IMR-90 (cell line): ENCODE results near the gene NPSR1. TPM values are rescaled to one million over a fixed set of nuclear protein-coding genes. Genes with fewer than 3 reads are reported as not detected.

ENCODE experiments used
- ATAC-seq: fragments of 200-7000 bp; cut with Tn5 transposase; 2 replicates; pipeline ENCODE4 v1.9.1; 2020; ENCODE audit warnings: low read depth, mild to moderate bottlenecking, moderate library complexity
- BruUV-seq: library from RNA; stranded (reverse); fragments of 400-500 nt; replicated peaks from 2 replicates; lab custom pipeline; 2021; lab: Mats Ljungman, UMichigan
- CTCF ChIA-PET: fragments of 300-600 bp; formaldehyde crosslinking; extraction: SDS; loops from one replicate; lab custom pipeline; 2021; ENCODE audit warnings: antibody characterized with exemption; lab: Yijun Ruan, JAX
- POLR2A ChIA-PET: fragments of 300-600 bp; sonication (Branson Sonifier 250); formaldehyde crosslinking; loops from one replicate; lab custom pipeline; 2022; ENCODE audit warnings: antibody characterized with exemption; ENCODE audit not compliant: unreplicated experiment; lab: Charles Lee
- DNase-seq: peaks from one replicate; pipeline ENCODE4 v3.0.0; 2013
- H2AFZ ChIP-seq: replicated peaks from 2 replicates; pipeline ENCODE3; 2013; ENCODE audit warnings: low read length, mild to moderate bottlenecking; ENCODE audit not compliant: poor library complexity
- H2AK5ac ChIP-seq: 2 replicates; pipeline ENCODE4 v1.6.1; 2013; ENCODE audit warnings: low read depth, low read length, inconsistent platforms
- H2AK9ac ChIP-seq: replicated peaks from 2 replicates; pipeline ENCODE3; 2013; ENCODE audit warnings: mild to moderate bottlenecking, low read depth, low read length, moderate library complexity; ENCODE audit not compliant: poor library complexity
- H2BK120ac ChIP-seq: 2 replicates; pipeline ENCODE4 v1.6.1; 2013; ENCODE audit warnings: low read depth, low read length, inconsistent platforms
- H2BK15ac ChIP-seq: 3 replicates; pipeline ENCODE4 v1.6.1; 2013; ENCODE audit warnings: low read depth, low read length, inconsistent platforms
- H2BK20ac ChIP-seq: 2 replicates; pipeline ENCODE4 v1.6.1; 2013; ENCODE audit warnings: low read depth, mild to moderate bottlenecking, inconsistent platforms, low read length, moderate library complexity
- H2BK5ac ChIP-seq: 2 replicates; pipeline ENCODE4 v1.6.1; 2013; ENCODE audit warnings: mild to moderate bottlenecking, low read depth, low read length, inconsistent platforms; ENCODE audit not compliant: poor library complexity, severe bottlenecking
- H3K14ac ChIP-seq: replicated peaks from 2 replicates; pipeline ENCODE4 v1.6.1; 2013; ENCODE audit warnings: low read depth, low read length, inconsistent platforms
- H3K18ac ChIP-seq: 2 replicates; pipeline ENCODE4 v1.6.1; 2013; ENCODE audit warnings: low read depth, low read length, control low read depth
- H3K23ac ChIP-seq: 2 replicates; pipeline ENCODE4 v1.6.1; 2013; ENCODE audit warnings: low read depth, low read length, inconsistent platforms
- H3K27ac ChIP-seq: 2 replicates; pipeline ENCODE4 v1.5.1; 2013; ENCODE audit warnings: mild to moderate bottlenecking, control low read depth, low read length; ENCODE audit not compliant: insufficient read depth
- H3K27me3 ChIP-seq: 2 replicates; pipeline ENCODE4 v1.6.1; 2013; ENCODE audit warnings: low read length; ENCODE audit not compliant: control insufficient read depth, insufficient read depth
- H3K36me3 ChIP-seq: 2 replicates; pipeline ENCODE4 v1.6.1; 2013; ENCODE audit warnings: low read length, mixed read lengths; ENCODE audit not compliant: control insufficient read depth, insufficient read depth
- H3K4ac ChIP-seq: 2 replicates; pipeline ENCODE4 v1.6.1; 2013; ENCODE audit warnings: low read depth, low read length, inconsistent platforms
- H3K4me1 ChIP-seq: 2 replicates; pipeline ENCODE4 v1.6.1; 2013; ENCODE audit warnings: low read length, mixed read lengths; ENCODE audit not compliant: control insufficient read depth, insufficient read depth
- H3K4me2 ChIP-seq: 2 replicates; pipeline ENCODE4 v1.6.1; 2013; ENCODE audit warnings: low read depth, mild to moderate bottlenecking, control low read depth, low read length, moderate library complexity
- H3K4me3 ChIP-seq: 2 replicates; pipeline ENCODE4 v1.5.1; 2013; ENCODE audit warnings: low read depth, mild to moderate bottlenecking, control low read depth, low read length, moderate library complexity; ENCODE audit not compliant: insufficient read depth
- H3K56ac ChIP-seq: 2 replicates; pipeline ENCODE4 v1.6.1; 2013; ENCODE audit warnings: low read length, inconsistent platforms; ENCODE audit not compliant: insufficient read depth; ENCODE audit errors: extremely low read depth
- H3K79me1 ChIP-seq, 2 experiments: 2 replicates each; pipeline ENCODE4 v1.6.1; 2013; ENCODE audit warnings: low read length in 2 of 2, inconsistent platforms in 1 of 2, low read depth in 1 of 2
- H3K9ac ChIP-seq: 2 replicates; pipeline ENCODE4 v1.6.1; 2013; ENCODE audit warnings: low read depth, low read length, control low read depth
- H3K9me1 ChIP-seq: 2 replicates; pipeline ENCODE4 v1.6.1; 2013; ENCODE audit warnings: low read length, inconsistent platforms; ENCODE audit not compliant: insufficient read depth
- H3K9me3 ChIP-seq: 2 replicates; pipeline ENCODE4 v1.6.1; 2013; ENCODE audit warnings: low read length; ENCODE audit not compliant: control insufficient read depth, insufficient read depth
- H4K20me1 ChIP-seq: 2 replicates; pipeline ENCODE4 v1.6.1; 2013; ENCODE audit warnings: low read length, inconsistent platforms; ENCODE audit not compliant: insufficient read depth
- H4K5ac ChIP-seq: 2 replicates; pipeline ENCODE4 v1.6.1; 2013; ENCODE audit warnings: mild to moderate bottlenecking, low read depth, low read length, control low read depth
- H4K8ac ChIP-seq, 2 experiments: 2 replicates each; pipeline ENCODE4 v1.6.1; 2013; ENCODE audit warnings: low read depth in 2 of 2, low read length in 2 of 2, control low read depth in 1 of 2, inconsistent platforms in 1 of 2
- H4K91ac ChIP-seq: 2 replicates; pipeline ENCODE4 v1.6.1; 2013; ENCODE audit warnings: low read depth, low read length, inconsistent platforms; ENCODE audit not compliant: insufficient read depth
- BHLHE40 ChIP-seq: fragments of 150-350 bp; IDR thresholded peaks from 2 replicates; pipeline ENCODE4 v1.6.1; 2016; ENCODE audit warnings: mild to moderate bottlenecking, low read depth, low read length
- CEBPB ChIP-seq: IDR thresholded peaks from 2 replicates; pipeline ENCODE4 v1.6.1; 2012; ENCODE audit warnings: low read depth, low read length, improper control_type of control experiment
- CHD1 ChIP-seq: IDR thresholded peaks from 2 replicates; pipeline ENCODE4 v1.6.1; 2012; ENCODE audit warnings: low read depth, low read length, improper control_type of control experiment
- FOS ChIP-seq: fragments of 150-350 bp; IDR thresholded peaks from 2 replicates; pipeline ENCODE4 v1.6.1; 2016; ENCODE audit warnings: low read depth, low read length
- MAFK ChIP-seq: IDR thresholded peaks from 2 replicates; pipeline ENCODE4 v1.6.1; 2012; ENCODE audit warnings: low read depth, low read length, improper control_type of control experiment
- MAZ ChIP-seq: IDR thresholded peaks from 2 replicates; pipeline ENCODE4 v1.6.1; 2012; ENCODE audit warnings: low read depth, mild to moderate bottlenecking, low read length, improper control_type of control experiment, moderate library complexity, borderline replicate concordance
- MXI1 ChIP-seq: IDR thresholded peaks from 2 replicates; pipeline ENCODE4 v1.6.1; 2012; ENCODE audit warnings: low read depth, mild to moderate bottlenecking, low read length, moderate library complexity, borderline replicate concordance
- NFE2L2 ChIP-seq: fragments of 150-350 bp; IDR thresholded peaks from 2 replicates; pipeline ENCODE4 v1.6.1; 2016; ENCODE audit warnings: low read depth, mild to moderate bottlenecking, low read length
- POLR2A ChIP-seq: IDR thresholded peaks from 2 replicates; pipeline ENCODE4 v1.6.1; 2012; ENCODE audit warnings: mild to moderate bottlenecking, low read depth, low read length
- RAD21 ChIP-seq: IDR thresholded peaks from 2 replicates; pipeline ENCODE4 v1.6.1; 2012; ENCODE audit warnings: low read length, improper control_type of control experiment
- RCOR1 ChIP-seq: IDR thresholded peaks from 2 replicates; pipeline ENCODE4 v1.6.1; 2012; ENCODE audit warnings: mild to moderate bottlenecking, low read length, improper control_type of control experiment; ENCODE audit not compliant: insufficient replicate concordance
- RFX5 ChIP-seq: IDR thresholded peaks from 2 replicates; pipeline ENCODE4 v1.8.0; 2012; ENCODE audit warnings: low read depth, mild to moderate bottlenecking, low read length, moderate library complexity
- SMC3 ChIP-seq: fragments of 150-350 bp; IDR thresholded peaks from 2 replicates; pipeline ENCODE4 v1.6.1; 2016; ENCODE audit warnings: low read depth, mild to moderate bottlenecking, antibody characterized with exemption, low read length, moderate library complexity
- WGBS, 2 experiments: methylation state at CpG; one replicate each; pipeline versions ENCODE4 v1.1.5 to v1.1.7; 2013; ENCODE audit warnings: missing lambda C conversion rate in 2 of 2; ENCODE audit not compliant: insufficient read length in 1 of 2; ENCODE audit errors: extremely low coverage in 2 of 2; 5-methylcytosine and 5-hydroxymethylcytosine counted together
- dilution Hi-C: fragments of 300-500 bp; cut with HindIII; formaldehyde crosslinking; loops from one replicate; pipeline ENCODE4 v1.14.3; 2018; ENCODE audit warnings: low sequenced_read_pairs; ENCODE audit not compliant: unreplicated experiment
- in situ Hi-C: fragments of 300-500 bp; cut with MboI; formaldehyde crosslinking; loops from 3 replicates; pipeline ENCODE4 v1.14.3; 2019; ENCODE audit warnings: low sequenced_read_pairs, inconsistent platforms, mixed read lengths
- intact Hi-C: fragments of 100-400 bp; cut with micrococcal nuclease; formaldehyde crosslinking; loops from 2 replicates; pipeline ENCODE4 v1.10.0; 2022
- polyA plus RNA-seq, 3 experiments: library from polyadenylated mRNA; depleted of rRNA; stranded (reverse); fragments of >200 nt; gene quantifications; 2 replicates each; pipeline ENCODE4 v1.2.3, GENCODE V29; 2012; ENCODE audit warnings: low replicate concordance in 1 of 3
- total RNA-seq: library from RNA; depleted of rRNA; stranded (reverse); fragments of >200 nt; gene quantifications from 2 replicates; pipeline ENCODE4 v1.2.3, GENCODE V29; 2012
- TF ChIP-seq, protein P1 (sequence below): fragments of 150-350 bp; IDR thresholded peaks from 2 replicates; pipeline ENCODE4 v1.6.1; 2017; ENCODE audit warnings: mild to moderate bottlenecking, antibody characterized with exemption, low read length, low read depth
- TF ChIP-seq, protein P2 (sequence below): conservative IDR thresholded peaks from 2 replicates; pipeline ENCODE4 v1.5.1; 2012; ENCODE audit warnings: mild to moderate bottlenecking, low read depth, low read length, improper control_type of control experiment
- TF ChIP-seq, protein P3 (sequence below): fragments of 150-350 bp; IDR thresholded peaks from 2 replicates; pipeline ENCODE4 v1.6.1; 2016; ENCODE audit warnings: low read depth, mild to moderate bottlenecking, low read length, moderate library complexity, borderline replicate concordance

NPSR1 gene
- total and polyA plus RNA-seq, 2 of the 4 experiments (the other 2 are of a cell fraction), result not detected

DNA sequence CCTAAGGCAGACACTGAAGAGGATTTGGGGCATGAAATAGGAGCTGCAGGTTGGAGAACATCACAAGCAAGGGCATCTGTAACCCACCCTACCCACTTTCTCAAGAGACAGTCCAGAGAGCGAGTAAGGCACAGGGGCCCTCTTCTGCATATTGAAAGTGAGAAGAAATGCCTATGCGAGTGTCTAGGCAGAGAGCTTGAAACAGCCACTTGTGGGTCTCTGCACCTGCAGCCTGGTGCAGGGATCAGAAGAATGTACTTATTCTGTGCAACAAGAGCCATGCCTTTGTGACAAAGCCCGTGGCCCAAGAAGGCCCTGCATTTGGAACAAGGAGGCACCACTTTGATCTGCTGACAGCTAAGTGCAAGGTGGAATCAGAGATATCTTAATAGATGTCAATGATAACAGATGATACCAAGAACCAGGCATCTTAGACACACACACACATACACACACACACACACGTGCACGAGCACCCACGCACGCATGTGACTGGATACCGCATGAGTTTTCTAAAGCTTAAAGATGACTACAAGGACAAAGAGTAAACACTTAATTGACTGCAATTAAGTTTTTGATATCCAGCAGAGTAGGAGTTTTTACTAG, 89.3 kb downstream of the NPSR1 start:
- in situ Hi-C loops (no loop called here), intact Hi-C loops (no loop called here), dilution Hi-C loops (no loop called here)
- Histone ChIP-seq H3K9ac (no peak overlapping the region), H3K27me3 (no peaks in the 10 kb centered on the region), H3K23ac (no peak overlapping the region), H4K5ac (no peak overlapping the region), H2BK20ac (no peak overlapping the region), H3K4ac (no peak overlapping the region), H2AFZ (no peak overlapping the region), H4K8ac (no peak overlapping the region), H2BK120ac (no peak overlapping the region), H3K14ac (no peak overlapping the region), H3K27ac (no peak overlapping the region), H2BK5ac (no peak overlapping the region), H3K4me2 (no peak overlapping the region), H3K9me3 (no peaks in the 10 kb centered on the region), H4K91ac (no peak overlapping the region), H3K9me1 (no peaks in the 10 kb centered on the region), H3K36me3 (no peaks in the 10 kb centered on the region), H2AK9ac (no peak overlapping the region), H3K4me3 (no peak overlapping the region), H2AK5ac (no peak overlapping the region), H3K79me1 (no peaks in the 10 kb centered on the region), H3K56ac (no peak overlapping the region), H3K4me1 (no peaks in the 10 kb centered on the region; the same call in 1 of the 2 replicates), H3K18ac (no peak overlapping the region), H4K20me1 (no peaks in the 10 kb centered on the region), H2BK15ac (no peak overlapping the region)
- CTCF ChIA-PET, result interaction anchor here (1.1 to 1.2 kb wide), 2 partner anchors 19 to 77 kb away, joined by 3 to 8 read pairs; no protein-coding TSS in a partner anchor
- BruUV-seq, result no TSS peak
- 63% methylated on average over 1 of the region's 8 CpGs; no CpG with 5 or more reads in 1 of the 2 experiments for WGBS, 2 experiments
- DNase-seq (no peak), ATAC-seq (no peak)
- TF ChIP-seq FOS (no peak), MAFK (no peak), POLR2A (no peak), MAZ (no peak), CEBPB (no peak), MXI1 (no peak), CHD1 (no peak), BHLHE40 (no peak), RFX5 (no peak), RCOR1 (no peak), SMC3 (no peak), NFE2L2 (no peak), RAD21 (no peak)
- TF ChIP-seq, protein P1, sequence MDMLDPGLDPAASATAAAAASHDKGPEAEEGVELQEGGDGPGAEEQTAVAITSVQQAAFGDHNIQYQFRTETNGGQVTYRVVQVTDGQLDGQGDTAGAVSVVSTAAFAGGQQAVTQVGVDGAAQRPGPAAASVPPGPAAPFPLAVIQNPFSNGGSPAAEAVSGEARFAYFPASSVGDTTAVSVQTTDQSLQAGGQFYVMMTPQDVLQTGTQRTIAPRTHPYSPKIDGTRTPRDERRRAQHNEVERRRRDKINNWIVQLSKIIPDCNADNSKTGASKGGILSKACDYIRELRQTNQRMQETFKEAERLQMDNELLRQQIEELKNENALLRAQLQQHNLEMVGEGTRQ, result no peak
- TF ChIP-seq, protein P2, sequence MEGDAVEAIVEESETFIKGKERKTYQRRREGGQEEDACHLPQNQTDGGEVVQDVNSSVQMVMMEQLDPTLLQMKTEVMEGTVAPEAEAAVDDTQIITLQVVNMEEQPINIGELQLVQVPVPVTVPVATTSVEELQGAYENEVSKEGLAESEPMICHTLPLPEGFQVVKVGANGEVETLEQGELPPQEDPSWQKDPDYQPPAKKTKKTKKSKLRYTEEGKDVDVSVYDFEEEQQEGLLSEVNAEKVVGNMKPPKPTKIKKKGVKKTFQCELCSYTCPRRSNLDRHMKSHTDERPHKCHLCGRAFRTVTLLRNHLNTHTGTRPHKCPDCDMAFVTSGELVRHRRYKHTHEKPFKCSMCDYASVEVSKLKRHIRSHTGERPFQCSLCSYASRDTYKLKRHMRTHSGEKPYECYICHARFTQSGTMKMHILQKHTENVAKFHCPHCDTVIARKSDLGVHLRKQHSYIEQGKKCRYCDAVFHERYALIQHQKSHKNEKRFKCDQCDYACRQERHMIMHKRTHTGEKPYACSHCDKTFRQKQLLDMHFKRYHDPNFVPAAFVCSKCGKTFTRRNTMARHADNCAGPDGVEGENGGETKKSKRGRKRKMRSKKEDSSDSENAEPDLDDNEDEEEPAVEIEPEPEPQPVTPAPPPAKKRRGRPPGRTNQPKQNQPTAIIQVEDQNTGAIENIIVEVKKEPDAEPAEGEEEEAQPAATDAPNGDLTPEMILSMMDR, result no peak
- TF ChIP-seq, protein P3, sequence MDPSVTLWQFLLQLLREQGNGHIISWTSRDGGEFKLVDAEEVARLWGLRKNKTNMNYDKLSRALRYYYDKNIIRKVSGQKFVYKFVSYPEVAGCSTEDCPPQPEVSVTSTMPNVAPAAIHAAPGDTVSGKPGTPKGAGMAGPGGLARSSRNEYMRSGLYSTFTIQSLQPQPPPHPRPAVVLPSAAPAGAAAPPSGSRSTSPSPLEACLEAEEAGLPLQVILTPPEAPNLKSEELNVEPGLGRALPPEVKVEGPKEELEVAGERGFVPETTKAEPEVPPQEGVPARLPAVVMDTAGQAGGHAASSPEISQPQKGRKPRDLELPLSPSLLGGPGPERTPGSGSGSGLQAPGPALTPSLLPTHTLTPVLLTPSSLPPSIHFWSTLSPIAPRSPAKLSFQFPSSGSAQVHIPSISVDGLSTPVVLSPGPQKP, result no peak
- POLR2A ChIA-PET, result no interaction called here
